SIG-M5 treated with dmso at 0.1 percent for 504 hours (cell line): ENCODE results near the gene HLA-DMB.
A peak's percentile ranks its signal among the peaks of the same experiment; 100 is the strongest.
"Not testable (repeated sequence)": the region's sequence is repeated elsewhere in the genome, so short reads cannot be mapped to it uniquely, and the experiment has no call there.

Experiments
- DNase-seq: peaks from one replicate; lab custom pipeline; 2025; ENCODE audit not compliant: unreplicated experiment; lab: John Stamatoyannopoulos, UW

HLA-DMB gene

DNA sequence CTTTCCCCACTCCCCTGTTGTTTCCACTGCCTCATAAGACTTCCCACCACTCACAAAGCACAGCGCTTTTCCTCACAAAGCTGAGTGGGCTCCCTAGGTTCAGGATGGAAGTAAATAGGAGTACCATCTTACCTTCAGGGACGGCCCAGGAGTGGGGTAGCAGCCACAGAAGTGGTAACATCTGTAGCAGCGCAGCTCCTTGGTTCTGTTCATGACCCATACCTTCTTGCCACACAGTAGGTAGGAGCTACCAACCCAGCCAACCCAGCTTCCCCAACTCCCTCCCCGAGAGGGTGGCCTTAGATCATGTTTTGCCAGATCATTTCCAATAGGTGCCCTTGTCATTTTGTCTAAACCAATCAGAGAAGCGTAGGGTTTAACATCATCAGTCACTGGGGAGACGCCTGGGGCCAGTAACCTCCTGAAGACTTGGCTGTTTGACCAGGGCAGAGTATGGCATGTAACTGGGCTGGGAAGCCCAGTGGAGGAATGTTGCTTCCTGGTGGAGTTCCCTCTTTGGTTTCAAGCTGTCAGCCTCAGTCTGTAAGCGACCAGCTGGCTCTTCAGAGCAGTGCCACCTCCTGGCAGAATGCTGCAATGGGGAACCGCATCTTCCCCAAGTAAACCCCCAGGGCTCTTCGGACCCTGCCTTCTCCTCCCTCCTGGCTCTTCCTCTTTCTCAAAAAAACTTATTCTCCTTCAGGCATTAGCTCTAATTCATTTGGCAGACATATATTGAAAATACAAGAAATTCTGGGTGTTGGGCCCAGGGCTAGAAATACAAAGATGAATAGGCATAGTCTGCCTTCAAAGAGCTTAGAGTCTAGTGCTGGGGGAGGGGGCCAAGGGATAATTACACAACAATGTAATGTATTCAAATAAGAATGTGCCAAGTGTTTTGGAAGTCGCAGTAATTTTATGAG is 12.2 kb upstream of the HLA-DMB start, which contains the start of gene HLA-DMA:
Gene HLA-DMA, minus strand, starts transcription at position 281 of the 923 bp plus-strand sequence. Its CDS starts 61 bp downstream, at position 220.
- peak; percentile 91 for DNase-seq

- no peak for DNase-seq
These were observed 9.6 kb upstream of the HLA-DMB start for GRCh38 chr6:32950449-32950848.

DNA sequence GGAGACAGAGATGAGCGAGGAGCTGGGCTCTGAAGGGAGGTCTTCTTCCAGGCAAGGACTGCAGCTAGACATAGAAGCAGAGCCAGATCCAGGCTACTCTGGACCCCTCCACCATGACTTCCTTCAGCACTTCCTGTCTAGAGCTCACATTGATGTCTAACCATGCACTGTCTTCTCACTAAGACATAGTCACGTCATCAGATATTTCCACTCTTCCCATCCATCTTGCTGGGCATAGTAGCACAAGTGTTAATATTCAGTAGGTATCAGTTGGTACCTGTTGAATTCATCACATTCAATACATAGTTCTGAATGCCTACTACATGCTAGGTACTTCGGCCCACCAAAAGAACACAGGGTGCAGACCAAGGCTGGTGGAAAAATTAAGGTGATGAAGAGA is 9.2 kb upstream of the HLA-DMB start:
- no peak for DNase-seq

GRCh38 chr6:32949113-32949512 is 8.3 kb upstream of the HLA-DMB start:
- DNase-seq = no peak

- DNase-seq = peak; percentile 19
These were observed 7.0 kb upstream of the HLA-DMB start for GRCh38 chr6:32947552-32948465.

DNA sequence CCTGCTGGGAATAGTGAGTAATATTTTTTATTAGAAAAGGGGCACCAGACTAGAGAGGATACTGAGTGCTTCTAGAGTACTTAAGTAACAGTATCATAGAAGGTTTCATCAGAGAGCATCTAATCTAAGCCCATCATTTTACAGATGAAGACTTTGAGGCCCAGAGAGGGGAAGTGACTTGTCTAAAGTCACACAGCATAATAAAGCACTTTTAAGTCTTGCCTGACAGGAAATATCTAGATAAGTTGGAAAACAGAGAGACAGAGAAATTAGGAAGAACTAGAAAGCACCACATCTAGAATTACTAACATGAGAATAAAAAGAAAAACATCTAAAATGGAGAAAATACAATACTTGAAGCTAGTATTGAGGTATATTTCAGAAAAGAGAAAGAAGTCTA is 6.1 kb upstream of the HLA-DMB start:
- no peak for DNase-seq

- DNase-seq = no peak
These were observed 5.1 kb upstream of the HLA-DMB start for GRCh38 chr6:32945953-32946352.

DNA sequence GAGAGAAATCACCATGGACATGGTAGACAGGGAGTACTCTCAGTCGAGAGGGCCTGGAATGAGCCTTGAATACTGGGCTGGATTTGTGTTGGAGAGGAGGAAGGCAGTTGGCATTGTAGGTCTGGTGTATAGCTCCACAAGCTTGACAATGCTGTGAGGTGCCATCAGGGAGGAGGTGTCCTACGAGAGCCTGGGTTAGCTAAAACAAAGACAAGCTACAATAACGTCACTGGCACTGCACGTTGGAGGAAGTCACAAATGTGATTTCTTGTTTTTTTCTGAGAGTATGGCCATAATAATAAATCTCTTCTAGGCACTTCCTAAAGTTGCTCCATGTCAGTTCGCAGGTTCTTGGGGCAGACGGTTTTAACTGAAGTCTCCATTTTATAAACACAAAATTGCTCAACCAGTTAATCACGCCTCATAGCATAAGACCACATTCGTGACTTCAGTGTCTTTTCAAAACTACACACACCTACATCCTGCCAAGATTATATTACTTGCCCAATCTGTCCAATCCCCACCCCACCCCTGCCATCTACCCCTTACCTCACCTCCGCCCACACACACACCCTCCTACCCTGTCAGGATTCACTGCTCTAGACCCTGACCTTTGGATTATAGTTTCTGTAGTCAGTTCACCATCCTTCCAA is 4.4 kb upstream of the HLA-DMB start:
- peak; percentile 23 for DNase-seq

DNA sequence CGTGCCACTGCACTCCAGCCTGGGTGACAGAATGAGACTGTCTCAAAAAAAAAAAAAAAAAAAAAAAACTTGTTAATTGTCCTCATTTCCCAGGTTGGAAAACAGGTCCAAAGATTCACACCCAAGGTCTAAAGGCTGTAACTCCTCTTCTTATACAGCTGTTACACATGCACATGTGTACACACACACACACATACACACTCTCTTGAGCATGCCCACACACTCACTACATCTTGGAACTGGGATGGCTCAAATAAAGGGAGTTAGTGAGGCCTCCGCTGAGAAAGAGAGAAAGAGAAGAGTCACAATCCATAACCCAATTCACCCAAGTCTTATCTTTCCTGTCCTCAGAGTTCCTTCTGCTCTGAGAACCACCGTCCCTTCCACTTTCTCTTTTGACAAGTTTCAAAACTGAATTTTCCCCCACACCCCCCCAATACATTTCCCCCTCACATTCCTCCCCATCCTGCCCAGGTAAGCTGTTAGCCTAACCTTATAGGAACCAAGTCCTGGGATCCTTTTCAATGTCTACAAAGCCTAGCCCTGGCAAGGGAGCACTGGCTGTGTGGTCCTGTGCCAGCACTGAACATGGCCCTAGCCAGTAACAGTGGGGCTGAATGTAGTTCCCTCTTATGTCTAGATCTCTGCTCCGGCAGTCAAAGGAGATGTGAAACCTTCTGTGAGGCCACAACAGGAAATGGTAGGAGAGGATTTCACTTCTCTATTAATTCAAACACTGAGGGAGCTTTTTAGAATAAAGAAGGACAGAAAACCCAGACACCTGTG is 3.2 kb upstream of the HLA-DMB start:
- peak; percentile 94 for DNase-seq

DNA sequence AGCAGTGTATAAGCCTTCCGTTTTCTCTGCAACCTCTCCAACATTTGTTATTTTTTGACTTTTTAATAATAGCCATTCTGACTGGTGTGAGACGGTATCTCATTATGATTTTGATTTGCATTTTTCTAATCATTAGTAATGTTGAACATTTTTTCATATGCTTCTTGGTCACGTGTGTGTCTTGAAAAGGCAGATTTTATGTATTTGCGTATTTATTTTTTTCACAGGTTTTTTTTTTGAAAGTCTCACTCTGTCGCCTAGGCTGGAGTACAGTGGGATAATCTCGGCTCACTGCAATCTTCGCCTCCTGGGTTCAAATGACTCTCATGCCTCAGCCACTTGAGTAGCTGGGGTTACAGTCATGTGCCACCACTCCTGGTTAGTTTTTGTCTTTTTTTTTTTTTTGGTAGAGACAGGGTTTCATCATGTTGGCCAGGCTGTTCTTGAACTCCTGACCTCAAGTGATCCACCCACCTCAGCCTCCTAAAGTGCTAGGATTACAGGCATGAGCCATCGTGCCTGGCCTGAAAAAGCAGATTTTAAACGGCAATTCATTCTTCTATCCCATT is 1.8 kb upstream of the HLA-DMB start:
- DNase-seq = not testable (repeated sequence)

DNA sequence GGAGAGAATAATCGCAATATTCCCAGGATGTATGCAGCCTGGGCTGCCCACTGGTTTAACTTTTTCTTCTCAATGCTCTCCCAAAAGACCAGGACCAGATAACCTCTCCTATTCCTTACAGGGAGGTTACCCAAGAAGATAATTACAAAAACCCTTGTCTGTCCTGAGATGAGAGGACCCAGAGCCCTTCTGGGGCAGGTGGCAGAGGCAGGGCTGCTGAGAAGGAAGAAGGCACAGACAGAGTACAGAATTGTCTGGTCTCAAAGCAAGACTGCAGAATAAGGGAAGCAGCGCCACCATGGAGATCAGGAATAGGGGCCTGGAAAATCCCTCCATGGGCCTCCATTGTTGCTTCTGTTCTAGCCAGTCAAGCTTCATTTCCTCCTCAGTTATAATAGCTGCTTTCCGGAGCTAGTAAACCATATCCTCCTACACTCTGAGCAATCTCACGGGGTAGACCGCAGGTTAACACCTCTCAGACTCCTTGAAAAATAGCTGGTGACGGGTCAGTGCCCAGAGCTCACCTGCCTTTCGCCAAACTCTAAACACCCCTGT is 463 bp upstream of the HLA-DMB start:
- DNase-seq = no peak

DNA sequence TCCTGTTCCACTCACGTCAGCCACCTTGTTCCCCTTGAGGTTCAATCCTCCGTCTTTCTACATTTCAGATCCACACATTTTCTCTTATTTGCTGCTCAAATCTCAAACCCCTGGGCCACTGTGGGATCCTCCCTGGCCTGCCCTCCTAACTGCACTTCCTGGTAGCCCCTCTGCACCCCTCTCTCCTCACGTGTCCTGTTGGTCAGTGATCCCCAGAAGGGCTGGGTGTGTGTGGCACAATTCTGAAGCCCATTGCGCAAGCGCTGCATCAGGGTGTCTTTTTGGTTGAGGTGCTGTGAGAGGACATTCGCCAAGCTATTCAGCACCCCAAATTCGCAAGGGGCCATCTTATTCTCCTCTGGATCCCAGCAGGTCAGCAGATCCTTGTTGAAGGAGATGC is 2.3 kb downstream of the HLA-DMB start:
- DNase-seq = no peak

DNA sequence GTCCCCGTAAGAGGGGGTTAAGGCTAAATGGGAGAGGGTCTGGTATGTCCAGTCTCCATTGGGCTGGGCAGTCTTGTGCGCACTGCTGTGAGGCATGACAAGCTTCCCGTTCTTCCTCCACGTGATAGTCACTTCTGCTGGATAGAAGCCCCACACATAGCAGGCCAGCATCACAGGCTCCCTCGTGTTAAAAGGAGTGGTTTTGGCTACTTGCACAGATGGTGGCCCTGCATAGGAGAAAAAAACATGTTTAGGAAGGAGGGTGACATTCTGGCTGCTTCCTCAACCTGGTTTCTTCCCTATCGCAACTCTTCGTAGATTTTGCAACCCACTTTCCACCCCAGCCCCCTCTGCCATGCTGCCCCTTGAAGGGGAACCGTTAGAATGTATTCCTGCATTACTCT is 3.6 kb downstream of the HLA-DMB start:
- DNase-seq = peak; percentile 76

DNA sequence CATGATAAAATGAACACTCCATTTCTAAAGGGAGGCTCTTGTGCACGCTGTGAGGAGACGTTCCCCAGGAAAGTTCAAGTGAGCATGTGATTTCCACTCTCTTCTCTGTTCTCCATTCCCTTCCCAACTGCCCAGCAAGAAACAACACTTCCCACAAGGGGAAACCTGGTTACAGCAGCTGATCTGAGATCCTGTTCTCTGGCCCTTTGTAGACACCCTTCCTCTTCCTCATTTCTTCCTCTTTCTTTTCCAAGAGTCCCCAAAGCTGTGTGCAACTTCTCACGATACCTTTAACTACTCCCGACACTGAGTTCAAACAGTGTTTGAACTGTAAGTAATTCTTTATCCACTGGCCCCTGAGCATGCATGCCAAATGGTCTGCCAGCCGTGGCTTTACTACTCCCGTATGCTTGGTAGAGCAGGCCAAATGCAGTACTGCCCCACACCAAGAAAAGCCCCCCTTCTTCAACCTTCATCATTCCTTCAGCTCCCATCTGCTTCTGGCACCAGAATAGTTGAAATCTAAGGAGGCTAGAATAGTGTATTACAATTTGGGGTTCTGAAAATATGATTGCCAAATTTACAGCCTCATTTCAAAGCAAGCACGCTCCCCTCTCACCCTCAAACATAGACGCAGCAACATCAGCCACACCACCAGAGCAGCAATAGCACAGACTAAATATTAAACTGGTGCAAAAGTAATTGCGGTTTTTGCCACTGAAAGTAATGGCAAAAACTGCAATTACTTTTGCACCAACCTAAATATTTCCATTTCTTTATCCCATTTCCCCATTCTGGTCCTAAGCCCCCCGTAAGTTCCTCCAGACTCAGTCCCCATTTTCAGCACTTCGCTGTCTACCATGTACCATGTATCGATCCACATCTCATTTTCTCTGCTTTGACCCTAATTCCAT is 4.3 kb downstream of the HLA-DMB start:
- DNase-seq = no peak

DNA sequence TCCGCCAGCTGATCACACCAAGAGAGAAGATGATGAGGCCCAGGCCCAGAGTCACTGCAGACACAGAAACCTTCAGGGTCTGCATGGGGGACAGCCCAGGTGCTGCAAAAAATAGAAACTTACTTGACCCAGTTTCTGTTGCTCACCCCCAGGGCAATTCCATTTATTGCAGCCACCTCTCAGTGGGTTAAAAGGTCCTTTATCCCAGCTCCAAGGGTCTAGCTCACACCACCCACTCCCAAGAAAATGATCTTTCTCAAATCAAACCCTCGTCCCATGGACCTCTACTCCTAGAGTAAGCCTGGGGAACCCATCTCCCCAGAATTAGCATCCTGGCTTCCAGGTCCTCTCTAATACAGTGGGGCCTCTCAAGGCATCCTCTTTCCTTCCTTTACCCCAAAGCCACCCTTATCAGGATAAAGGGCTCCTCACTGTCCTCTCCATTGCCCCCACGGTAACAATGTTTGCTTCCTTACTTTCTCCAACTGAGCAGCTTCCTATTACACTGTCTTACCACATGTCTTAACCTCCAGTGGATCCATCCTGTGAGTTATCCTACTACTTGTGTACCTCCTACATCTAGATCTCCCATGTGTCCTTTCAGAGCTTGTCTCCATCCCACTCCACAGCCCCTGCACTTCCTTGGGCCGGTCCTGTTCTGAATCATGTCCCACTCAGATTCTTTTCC is 5.1 kb downstream of the HLA-DMB start:
- no peak for DNase-seq

DNA sequence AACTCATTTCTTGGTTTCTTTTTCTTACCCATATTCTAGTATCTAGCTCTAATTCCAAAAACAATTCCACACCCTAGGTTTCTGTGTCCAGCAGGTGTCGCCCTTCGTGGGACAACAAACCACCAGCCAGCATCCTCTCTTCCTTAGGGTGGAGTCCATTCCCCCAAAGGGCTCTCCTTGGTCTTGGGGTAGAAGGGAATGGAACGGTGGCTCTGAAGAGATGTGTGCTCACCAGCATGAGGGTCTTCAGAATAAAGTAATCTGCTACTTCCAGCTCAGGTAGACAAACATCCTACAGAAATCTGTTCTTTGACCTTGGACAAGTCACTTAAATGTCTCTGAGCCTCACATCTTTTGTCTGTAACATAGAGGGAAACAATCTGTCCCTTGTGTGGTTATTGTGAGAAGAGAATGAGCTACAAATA is 7.2 kb downstream of the HLA-DMB start:
- peak; percentile 64 for DNase-seq

GRCh38 chr6:32932132-32932868 is 8.5 kb downstream of the HLA-DMB start:
- DNase-seq = no peak
